Esophagus (tissue), 2 donors: ENCODE data around the gene COL6A3. TPM values are rescaled to one million over a fixed set of nuclear protein-coding genes. Genes with fewer than 3 reads are reported as not detected.
A peak's percentile ranks its signal among the peaks of the same experiment; 100 is the strongest.

Experiments used
- H3K27ac ChIP-seq, 2 donors: one replicate each; pipeline ENCODE4 v1.5.1; 2013; ENCODE audit warnings: low read depth in 2 of 2, mild to moderate bottlenecking in 2 of 2, inconsistent platforms in 1 of 2, low read length in 1 of 2, moderate library complexity in 1 of 2
- H3K27me3 ChIP-seq, 2 donors: one replicate each; pipeline ENCODE4 v1.6.1; 2013; ENCODE audit warnings: low read length in 2 of 2, control low read depth in 1 of 2, mild to moderate bottlenecking in 1 of 2; ENCODE audit not compliant: insufficient read depth in 2 of 2, control insufficient read depth in 1 of 2
- H3K36me3 ChIP-seq, 2 donors: one replicate each; pipeline ENCODE4 v1.6.1; 2013; ENCODE audit warnings: low read length in 1 of 2; ENCODE audit not compliant: control insufficient read depth in 2 of 2, insufficient read depth in 2 of 2
- H3K4me1 ChIP-seq, 2 donors: one replicate each; pipeline ENCODE4 v1.6.1; 2013; ENCODE audit warnings: low read length in 1 of 2; ENCODE audit not compliant: control insufficient read depth in 2 of 2, insufficient read depth in 2 of 2
- H3K4me3 ChIP-seq, 2 donors: one replicate each; pipeline ENCODE4 v1.5.1; 2013; ENCODE audit warnings: low read length in 2 of 2, mild to moderate bottlenecking in 2 of 2, low read depth in 1 of 2, moderate library complexity in 1 of 2
- H3K9me3 ChIP-seq, 2 donors: one replicate each; pipeline ENCODE4 v1.6.1; 2013; ENCODE audit warnings: mild to moderate bottlenecking in 2 of 2, low read depth in 1 of 2, low read length in 1 of 2, moderate library complexity in 1 of 2; ENCODE audit not compliant: control insufficient read depth in 2 of 2, insufficient read depth in 1 of 2
- WGBS, 2 donors: extraction: QIAGEN DNeasy Blood & Tissue Kit; methylation state at CpG; one replicate each; pipeline ENCODE4 v1.1.7; 2013; 5-methylcytosine and 5-hydroxymethylcytosine counted together
- polyA plus RNA-seq, 2 donors: library from polyadenylated mRNA; stranded (reverse); fragments of 200-250 nt; gene quantifications; one replicate each; pipeline ENCODE4 v1.2.3, GENCODE V29; 2013
- donor health status: healthy with polysubstance abuse.
- donor health status: Bipolar disorder and iron deficiency.

The COL6A3 gene
- polyA plus RNA-seq, 2 donors = 4.3 to 10.3 TPM

- no peak overlapping the region for H3K4me3 ChIP-seq
- 89 to 91% methylated on average over 2 of the region's 2 CpGs for WGBS, 2 donors
- H3K27ac ChIP-seq = no peak overlapping the region
- no peaks in the 10 kb centered on the region for H3K9me3 ChIP-seq
- no peaks in the 10 kb centered on the region for H3K27me3 ChIP-seq
- H3K36me3 ChIP-seq = no peaks in the 10 kb centered on the region
- H3K4me1 ChIP-seq = no peaks in the 10 kb centered on the region
These were observed 10.6 kb upstream of the COL6A3 start for GRCh38 chr2:237424544-237424943.

- Histone ChIP-seq H3K9me3 (no peaks in the 10 kb centered on the region), H3K4me1 (no peaks in the 10 kb centered on the region), H3K27me3 (no peaks in the 10 kb centered on the region), H3K36me3 (no peaks in the 10 kb centered on the region), H3K27ac (no peak overlapping the region), H3K4me3 (no peak overlapping the region)
- 91% methylated on average over 2 of the region's 2 CpGs for WGBS, 2 donors
These were observed 9.9 kb upstream of the COL6A3 start for GRCh38 chr2:237423891-237424290.

GRCh38 chr2:237422309-237422708, 8.3 kb upstream of the COL6A3 start:
- no peak overlapping the region for H3K4me3 ChIP-seq
- WGBS, 2 donors = 80 to 82% methylated on average over 10 of the region's 10 CpGs
- H3K36me3 ChIP-seq = no peaks in the 10 kb centered on the region
- peak overlapping the region; percentile 53 to 68 for H3K27ac ChIP-seq
- H3K27me3 ChIP-seq = no peaks in the 10 kb centered on the region
- H3K9me3 ChIP-seq = no peaks in the 10 kb centered on the region
- no peaks in the 10 kb centered on the region for H3K4me1 ChIP-seq

GRCh38 chr2:237421542-237422116, 7.7 kb upstream of the COL6A3 start:
- Histone ChIP-seq H3K27me3 (no peaks in the 10 kb centered on the region), H3K36me3 (no peaks in the 10 kb centered on the region), H3K9me3 (no peaks in the 10 kb centered on the region), H3K27ac (peak overlapping the region; percentile 53 to 68), H3K4me3 (no peak overlapping the region), H3K4me1 (no peaks in the 10 kb centered on the region)
- 15 to 17% methylated on average over 23 of the region's 23 CpGs for WGBS, 2 donors

GRCh38 chr2:237418300-237418699, 4.3 kb upstream of the COL6A3 start:
- H3K4me1 ChIP-seq = no peaks in the 10 kb centered on the region
- no peaks in the 10 kb centered on the region for H3K36me3 ChIP-seq
- no peak overlapping the region for H3K27ac ChIP-seq
- no peaks in the 10 kb centered on the region for H3K27me3 ChIP-seq
- no peak overlapping the region for H3K4me3 ChIP-seq
- 76 to 91% methylated on average over 3 of the region's 3 CpGs for WGBS, 2 donors
- H3K9me3 ChIP-seq = no peaks in the 10 kb centered on the region

- WGBS, 2 donors = 52 to 59% methylated on average over 25 of the region's 25 CpGs
- peak overlapping the region; percentile 30 to 36 for H3K4me3 ChIP-seq
- H3K36me3 ChIP-seq = no peaks in the 10 kb centered on the region
- no peaks in the 10 kb centered on the region for H3K9me3 ChIP-seq
- no peaks in the 10 kb centered on the region for H3K4me1 ChIP-seq
- peak overlapping the region; percentile 80 to 83 for H3K27ac ChIP-seq
- H3K27me3 ChIP-seq = no peaks in the 10 kb centered on the region
These were observed 782 bp downstream of the COL6A3 start for GRCh38 chr2:237412988-237413776.

- 68 to 70% methylated on average over 7 of the region's 7 CpGs for WGBS, 2 donors
- Histone ChIP-seq H3K4me3 (peak overlapping the region; percentile 30 to 36), H3K4me1 (no peaks in the 10 kb centered on the region), H3K27ac (peak overlapping the region; percentile 80 to 83), H3K9me3 (no peaks in the 10 kb centered on the region), H3K27me3 (no peaks in the 10 kb centered on the region), H3K36me3 (no peaks in the 10 kb centered on the region)
These were observed 1.3 kb downstream of the COL6A3 start for GRCh38 chr2:237412646-237412987.

GRCh38 chr2:237411683-237412423, 2.1 kb downstream of the COL6A3 start:
- Histone ChIP-seq H3K27me3 (no peaks in the 10 kb centered on the region), H3K27ac (peak overlapping the region; percentile 75 to 83), H3K9me3 (no peaks in the 10 kb centered on the region), H3K36me3 (no peaks in the 10 kb centered on the region), H3K4me3 (peak overlapping the region; percentile 12 to 36), H3K4me1 (no peaks in the 10 kb centered on the region)
- WGBS, 2 donors = 65 to 76% methylated on average over 16 of the region's 16 CpGs

- no peaks in the 10 kb centered on the region for H3K27me3 ChIP-seq
- H3K36me3 ChIP-seq = no peaks in the 10 kb centered on the region
- no peaks in the 10 kb centered on the region for H3K4me1 ChIP-seq
- peak overlapping the region in 1 of 2 donors; percentile 36 for H3K4me3 ChIP-seq
- H3K9me3 ChIP-seq = no peaks in the 10 kb centered on the region
- WGBS, 2 donors = 70 to 74% methylated on average over 12 of the region's 12 CpGs
- peak overlapping the region; percentile 40 to 83 for H3K27ac ChIP-seq
These were observed 2.8 kb downstream of the COL6A3 start for GRCh38 chr2:237411092-237411601.
